H1 (cell line): ENCODE data around the gene BNIP2. TPM values are rescaled to one million over a fixed set of nuclear protein-coding genes. Genes with fewer than 3 reads are reported as not detected.

ENCODE experiments used
- CTCF ChIA-PET: fragments of 300-600 bp; sonication (Branson Sonifier 250); formaldehyde crosslinking; loops from one replicate; lab custom pipeline; 2021; ENCODE audit not compliant: partially characterized antibody; lab: Charles Lee
- POLR2A ChIA-PET: fragments of 300-600 bp; sonication (Branson Sonifier 250); formaldehyde crosslinking; loops from one replicate; lab custom pipeline; 2021; ENCODE audit warnings: inconsistent platforms; ENCODE audit not compliant: partially characterized antibody; lab: Charles Lee
- DNase-seq, 2 experiments: peaks; one replicate each; pipeline versions ENCODE4 v3.0.0 to v3.0.0-alpha.2; 2010 to 2022; ENCODE audit warnings: low spot score in 2 of 2, low read depth in 1 of 2, mixed read lengths in 1 of 2
- FAIRE-seq: peaks from 2 replicates; lab custom pipeline; 2011; peaks lifted over from hg19 to GRCh38; lab: Jason Lieb, UNC
- H2AFZ ChIP-seq: 2 replicates; pipeline ENCODE4 v1.8.1; 2012; ENCODE audit warnings: low read length, inconsistent platforms
- H2AK5ac ChIP-seq: 2 replicates; pipeline ENCODE4 v1.6.1; 2013; ENCODE audit warnings: low read depth, low read length
- H2BK120ac ChIP-seq: replicated peaks from 2 replicates; pipeline ENCODE3; 2013; ENCODE audit warnings: low read depth, low read length, inconsistent platforms
- H2BK12ac ChIP-seq: 2 replicates; pipeline ENCODE4 v1.6.1; 2013; ENCODE audit warnings: low read depth, low read length
- H2BK15ac ChIP-seq: 2 replicates; pipeline ENCODE4 v1.6.1; 2013; ENCODE audit warnings: low read length
- H2BK20ac ChIP-seq: 2 replicates; pipeline ENCODE4 v1.6.1; 2013; ENCODE audit warnings: low read length
- H2BK5ac ChIP-seq: 2 replicates; pipeline ENCODE4 v1.6.1; 2013; ENCODE audit warnings: low read depth, low read length
- H3K14ac ChIP-seq: 2 replicates; pipeline ENCODE4 v1.6.1; 2013; ENCODE audit warnings: inconsistent platforms; ENCODE audit not compliant: insufficient read length
- H3K18ac ChIP-seq: 2 replicates; pipeline ENCODE4 v1.6.1; 2013; ENCODE audit warnings: low read length; ENCODE audit errors: extremely low read depth
- H3K23ac ChIP-seq: 2 replicates; pipeline ENCODE4 v1.6.1; 2013; ENCODE audit warnings: inconsistent platforms; ENCODE audit not compliant: insufficient read length
- H3K23me2 ChIP-seq: 2 replicates; pipeline ENCODE4 v1.6.1; 2013; ENCODE audit warnings: low read depth, low read length
- H3K27ac ChIP-seq: 2 replicates; pipeline ENCODE4 v1.6.1; 2011; ENCODE audit warnings: low read depth, low read length, inconsistent platforms
- H3K27me3 ChIP-seq, 4 experiments: replicated peaks in 1 of 4; 1 replicate in 1 of 4; 2 replicates in 3 of 4; pipeline versions ENCODE4 v1.6.1 to v1.8.1; 2011 to 2013; ENCODE audit warnings: low read length in 3 of 4, mild to moderate bottlenecking in 3 of 4, inconsistent platforms in 2 of 4, mixed read lengths in 2 of 4, moderate library complexity in 1 of 4; ENCODE audit not compliant: control insufficient read depth in 3 of 4, insufficient read depth in 3 of 4; ENCODE audit errors: extremely low read depth in 1 of 4
- H3K36me3 ChIP-seq, 4 experiments: 2 replicates each; pipeline versions ENCODE4 v1.6.1 to v1.8.1; 2011 to 2013; ENCODE audit warnings: mild to moderate bottlenecking in 4 of 4, low read length in 3 of 4, moderate library complexity in 2 of 4, control low read depth in 1 of 4, inconsistent platforms in 1 of 4; ENCODE audit not compliant: insufficient read depth in 4 of 4, control insufficient read depth in 2 of 4
- H3K4ac ChIP-seq: replicated peaks from 2 replicates; pipeline ENCODE3; 2013; ENCODE audit warnings: low read length, low read depth, mixed read lengths, inconsistent platforms; ENCODE audit not compliant: insufficient read length
- H3K4me1 ChIP-seq, 4 experiments: replicated peaks in 1 of 4; 1 replicate in 1 of 4; 2 replicates in 3 of 4; pipeline versions ENCODE4 v1.6.1 to v1.8.1; 2011 to 2013; ENCODE audit warnings: low read length in 3 of 4, inconsistent platforms in 2 of 4, mixed read lengths in 1 of 4; ENCODE audit not compliant: insufficient read depth in 4 of 4, control insufficient read depth in 3 of 4
- H3K4me2 ChIP-seq, 2 experiments: 2 replicates each; pipeline versions ENCODE4 v1.6.1 to v1.8.1; 2011 to 2013; ENCODE audit warnings: low read depth in 2 of 2, low read length in 2 of 2, control low read depth in 1 of 2, inconsistent platforms in 1 of 2, mild to moderate bottlenecking in 1 of 2; ENCODE audit not compliant: insufficient read depth in 1 of 2
- H3K4me3 ChIP-seq, 4 experiments: fragments of 200-600, 300-600 bp in 1 of 4; sonication (generic), shearing (Covaris generic), sonication (Bioruptor Twin) in 1 of 4; 2 replicates each; pipeline versions ENCODE4 v1.5.1 to v1.8.1; 2011 to 2016; ENCODE audit warnings: low read length in 4 of 4, low read depth in 3 of 4, control low read depth in 2 of 4, inconsistent platforms in 2 of 4, mild to moderate bottlenecking in 2 of 4, mixed read lengths in 1 of 4, moderate library complexity in 1 of 4; ENCODE audit not compliant: insufficient read depth in 2 of 4; ENCODE audit errors: extremely low read depth in 1 of 4
- H3K56ac ChIP-seq: replicated peaks from 2 replicates; pipeline ENCODE3; 2013; ENCODE audit warnings: low read depth, mild to moderate bottlenecking, mixed read lengths, low read length, inconsistent platforms; ENCODE audit not compliant: insufficient read length
- H3K79me1 ChIP-seq: 2 replicates; pipeline ENCODE4 v1.6.1; 2013; ENCODE audit warnings: low read depth, low read length, control low read depth
- H3K79me2 ChIP-seq, 2 experiments: 2 replicates each; pipeline versions ENCODE4 v1.6.1 to v1.8.1; 2012 to 2013; ENCODE audit warnings: low read length in 2 of 2, mild to moderate bottlenecking in 2 of 2, inconsistent platforms in 1 of 2; ENCODE audit not compliant: insufficient read depth in 2 of 2, control insufficient read depth in 1 of 2
- H3K9ac ChIP-seq, 4 experiments: replicated peaks in 1 of 4; 1 replicate in 1 of 4; 2 replicates in 3 of 4; pipeline versions ENCODE4 v1.6.1 to v1.8.1; 2011 to 2013; ENCODE audit warnings: low read depth in 3 of 4, low read length in 3 of 4, control low read depth in 2 of 4, mild to moderate bottlenecking in 2 of 4, moderate library complexity in 2 of 4, inconsistent platforms in 1 of 4; ENCODE audit errors: extremely low read depth in 1 of 4
- H3K9me3 ChIP-seq, 2 experiments: 2 replicates each; pipeline versions ENCODE4 v1.6.1 to v1.8.1; 2012 to 2013; ENCODE audit warnings: mild to moderate bottlenecking in 2 of 2, moderate library complexity in 2 of 2, control low read depth in 1 of 2, inconsistent platforms in 1 of 2, low read depth in 1 of 2, low read length in 1 of 2, mixed read lengths in 1 of 2; ENCODE audit not compliant: insufficient read depth in 2 of 2
- H4K20me1 ChIP-seq, 2 experiments: replicated peaks in 1 of 2; 2 replicates each; pipeline versions ENCODE3 to v1.8.1; 2011 to 2013; ENCODE audit warnings: inconsistent platforms in 2 of 2, low read length in 2 of 2, mild to moderate bottlenecking in 1 of 2; ENCODE audit not compliant: insufficient read depth in 2 of 2, control insufficient read depth in 1 of 2
- H4K5ac ChIP-seq: 2 replicates; pipeline ENCODE4 v1.6.1; 2013; ENCODE audit warnings: low read length, low read depth, mixed read lengths, inconsistent platforms; ENCODE audit not compliant: insufficient read length
- H4K8ac ChIP-seq: 2 replicates; pipeline ENCODE4 v1.8.0; 2013; ENCODE audit warnings: mild to moderate bottlenecking, moderate library complexity, low read length, inconsistent platforms; ENCODE audit not compliant: insufficient read depth; ENCODE audit errors: extremely low read depth
- H4K91ac ChIP-seq: replicated peaks from 2 replicates; pipeline ENCODE3; 2013; ENCODE audit warnings: low read length, mixed read lengths, inconsistent platforms; ENCODE audit not compliant: insufficient read length
- ATF2 ChIP-seq: IDR thresholded peaks from 2 replicates; pipeline ENCODE4 v1.6.1; 2012; ENCODE audit warnings: low read length, inconsistent platforms
- BRCA1 ChIP-seq: IDR thresholded peaks from 2 replicates; pipeline ENCODE4 v1.6.1; 2012; ENCODE audit warnings: low read depth, low read length, improper control_type of control experiment
- CTBP2 ChIP-seq: IDR thresholded peaks from 2 replicates; pipeline ENCODE4 v1.7.0; 2011; ENCODE audit warnings: borderline replicate concordance, mild to moderate bottlenecking, moderate library complexity, mixed read lengths, low read length; ENCODE audit not compliant: insufficient read depth, insufficient read length
- FOSL1 ChIP-seq: IDR thresholded peaks from 2 replicates; pipeline ENCODE4 v1.6.1; 2011; ENCODE audit warnings: mild to moderate bottlenecking, low read depth, low read length, moderate library complexity; ENCODE audit not compliant: insufficient read depth
- JUND ChIP-seq: IDR thresholded peaks from 2 replicates; pipeline ENCODE4 v1.6.1; 2011; ENCODE audit warnings: mild to moderate bottlenecking, improper control_type of control experiment, low read length
- KDM4A ChIP-seq: IDR thresholded peaks from one replicate; pipeline ENCODE4 v1.7.1; 2012; ENCODE audit warnings: low read depth, mild to moderate bottlenecking, moderate library complexity, low read length, inconsistent platforms; ENCODE audit not compliant: severe bottlenecking
- NANOG ChIP-seq: IDR thresholded peaks from 2 replicates; pipeline ENCODE4 v1.6.1; 2011; ENCODE audit warnings: low read length, low read depth, mild to moderate bottlenecking, inconsistent platforms; ENCODE audit not compliant: insufficient read depth, poor library complexity, severe bottlenecking
- PHF8 ChIP-seq: fragments of 200-600 bp; sonication (generic); conservative IDR thresholded peaks from 2 replicates; pipeline ENCODE4 v1.7.1; 2012; ENCODE audit warnings: low read depth, mild to moderate bottlenecking, inconsistent platforms, low read length, moderate library complexity
- POLR2AphosphoS5 ChIP-seq: IDR thresholded peaks from 2 replicates; pipeline ENCODE4 v1.6.1; 2011; ENCODE audit warnings: low read depth, low read length
- SIX5 ChIP-seq: IDR thresholded peaks from 2 replicates; pipeline ENCODE4 v1.6.1; 2011; ENCODE audit warnings: mild to moderate bottlenecking, low read depth, low read length
- SP1 ChIP-seq: IDR thresholded peaks from 2 replicates; pipeline ENCODE4 v1.6.1; 2011; ENCODE audit warnings: low read depth, low read length
- TBP ChIP-seq: IDR thresholded peaks from 2 replicates; pipeline ENCODE4 v1.6.1; 2011; ENCODE audit warnings: low read depth, low read length, improper control_type of control experiment
- TCF12 ChIP-seq: IDR thresholded peaks from 2 replicates; pipeline ENCODE4 v1.6.1; 2011; ENCODE audit warnings: low read depth, mild to moderate bottlenecking, low read length
- polyA plus RNA-seq, 7 experiments: library from polyadenylated mRNA; depleted of rRNA in 3 of 7; stranded (reverse) in 5 of 7; unstranded in 2 of 7; fragments of >200 nt in 5 of 7; fragments of 200-250 nt in 2 of 7; gene quantifications; 1 replicate in 5 of 7; 2 replicates in 1 of 7; 4 replicates in 1 of 7; pipeline versions ENCODE4 v1.2.1 to v1.2.3, GENCODE V29; 2011 to 2013; ENCODE audit warnings: missing spikeins in 2 of 7, mixed read lengths in 2 of 7
- total RNA-seq: library from RNA; stranded (reverse); fragmentation: NEBNext Ultra II Directional; extraction: Animal tissue kit (Norgen Biotek cat#: 25700); gene quantifications from 2 replicates; pipeline ENCODE4 v1.2.1, GENCODE V29; 2021
- TF ChIP-seq, protein P1 (sequence below): IDR thresholded peaks from 2 replicates; pipeline ENCODE4 v1.6.1; 2011; ENCODE audit warnings: low read depth, mild to moderate bottlenecking, low read length; ENCODE audit not compliant: insufficient read depth

Gene BNIP2
- total and polyA plus RNA-seq, 2 of the 8 experiments (the other 6 are each of a cell fraction or from before 2014, with no cell fraction given): 11.8 to 40.6 TPM

DNA sequence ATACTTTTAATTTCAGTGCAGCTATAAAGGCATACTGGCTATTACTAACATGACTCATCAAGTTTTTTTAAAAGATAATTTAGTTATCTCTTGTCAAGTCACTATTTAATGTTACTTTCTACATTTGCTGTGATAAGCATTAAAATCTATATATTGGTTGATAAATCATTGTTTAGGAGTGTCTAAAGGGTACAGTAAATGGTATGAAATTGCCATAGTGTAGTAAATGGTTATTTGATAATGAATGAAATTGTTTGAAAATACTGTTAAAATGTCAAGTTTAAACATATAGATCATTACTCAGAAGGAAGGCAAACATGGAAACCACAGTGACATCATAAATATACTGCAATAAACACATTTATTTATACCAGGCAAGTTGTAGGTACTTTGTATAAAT is 13.2 kb upstream of the BNIP2 start:
- Histone ChIP-seq H3K14ac (no peak overlapping the region), H4K5ac (no peak overlapping the region), H3K4ac (no peak overlapping the region), H3K36me3 (no peaks in the 10 kb centered on the region), H2AFZ (no peak overlapping the region), H3K23ac (no peak overlapping the region), H2AK5ac (no peak overlapping the region), H2BK5ac (no peak overlapping the region), H3K4me2 (no peak overlapping the region), H3K27ac (no peak overlapping the region), H3K56ac (no peak overlapping the region), H2BK15ac (no peak overlapping the region), H3K9ac (no peak overlapping the region), H4K91ac (no peak overlapping the region), H2BK20ac (no peak overlapping the region), H3K4me3 (no peak overlapping the region), H3K23me2 (no peaks in the 10 kb centered on the region), H3K9me3 (no peaks in the 10 kb centered on the region), H2BK12ac (no peak overlapping the region), H2BK120ac (no peak overlapping the region), H3K18ac (no peak overlapping the region), H4K8ac (no peak overlapping the region), H3K79me1 (no peaks in the 10 kb centered on the region), H3K27me3 (peaks cover 0 to 1% (median 0%) of the 10 kb centered on the region in 4 experiments; a peak in 1 of 7 replicates), H4K20me1 (no peaks in the 10 kb centered on the region), H3K79me2 (no peaks in the 10 kb centered on the region), H3K4me1 (no peaks in the 10 kb centered on the region)
- ChIA-PET POLR2A (no interaction called here), CTCF (interaction anchor here (0.9 kb wide), 1 partner anchor 11 kb away, joined by 3 read pairs; no protein-coding TSS in a partner anchor)
- FAIRE-seq (no peak), DNase-seq (no peak)
- no peak for TF ChIP-seq SP1
- no peak for TF ChIP-seq PHF8
- TF ChIP-seq KDM4A: no peak
- TF ChIP-seq NANOG: no peak
- TF ChIP-seq ATF2: no peak
- TF ChIP-seq POLR2AphosphoS5: no peak
- no peak for TF ChIP-seq TCF12
- no peak for TF ChIP-seq TBP
- TF ChIP-seq JUND: no peak
- no peak for TF ChIP-seq CTBP2
- TF ChIP-seq BRCA1: no peak
- no peak for TF ChIP-seq SIX5
- TF ChIP-seq, protein P1, sequence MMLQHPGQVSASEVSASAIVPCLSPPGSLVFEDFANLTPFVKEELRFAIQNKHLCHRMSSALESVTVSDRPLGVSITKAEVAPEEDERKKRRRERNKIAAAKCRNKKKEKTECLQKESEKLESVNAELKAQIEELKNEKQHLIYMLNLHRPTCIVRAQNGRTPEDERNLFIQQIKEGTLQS: no peak
- no peak for TF ChIP-seq FOSL1
